Caco-2 (cell line): ENCODE data around the gene ATAD3B. TPM values are rescaled to one million over a fixed set of nuclear protein-coding genes. Genes with fewer than 3 reads are reported as not detected.
"Not testable (repeated sequence)": the region's sequence is repeated elsewhere in the genome, so short reads cannot be mapped to it uniquely, and the experiment has no call there.

Experiments
- BruUV-seq: library from RNA; stranded (reverse); fragments of 400-500 nt; replicated peaks from 2 replicates; lab custom pipeline; 2021; lab: Mats Ljungman, UMichigan
- CTCF ChIA-PET: fragments of 300-600 bp; sonication (Branson Sonifier 250); formaldehyde crosslinking; loops from one replicate; lab custom pipeline; 2022; ENCODE audit warnings: antibody characterized with exemption; lab: Charles Lee
- POLR2A ChIA-PET: fragments of 300-600 bp; sonication (Branson Sonifier 250); formaldehyde crosslinking; loops from one replicate; lab custom pipeline; 2022; ENCODE audit warnings: antibody characterized with exemption; lab: Charles Lee
- DNase-seq, 2 experiments: peaks; one replicate each; pipeline versions ENCODE4 v3.0.0 to v3.0.0-alpha.2; 2020 to 2022
- H3K27me3 ChIP-seq: replicated peaks from 2 replicates; pipeline ENCODE4 v1.6.0; 2011; ENCODE audit warnings: low read length; ENCODE audit not compliant: control insufficient read depth, insufficient read depth
- H3K36me3 ChIP-seq: 2 replicates; pipeline ENCODE4 v1.5.1; 2011; ENCODE audit warnings: low read length; ENCODE audit not compliant: control insufficient read depth, insufficient read depth
- H3K4me1 ChIP-seq: fragments of 250-450 bp; sonication (Bioruptor Pico); 2 replicates; pipeline ENCODE4 v1.5.1; 2020; ENCODE audit warnings: mild to moderate bottlenecking
- H3K4me3 ChIP-seq: 2 replicates; pipeline ENCODE4 v1.5.1; 2011; ENCODE audit warnings: low read depth, mild to moderate bottlenecking, control low read depth, low read length
- H3K9me3 ChIP-seq: fragments of 250-450 bp; sonication (Bioruptor Pico); 2 replicates; pipeline ENCODE4 v1.5.1; 2020; ENCODE audit warnings: mild to moderate bottlenecking, moderate library complexity
- H3K27ac Mint-ChIP-seq: one replicate; pipeline ENCODE4 v1.8.0; 2022; ENCODE audit warnings: mixed read lengths; ENCODE audit not compliant: unreplicated experiment
- H3K27me3 Mint-ChIP-seq: one replicate; pipeline ENCODE4 v1.8.0; 2022; ENCODE audit warnings: mixed read lengths; ENCODE audit not compliant: insufficient read depth, unreplicated experiment
- H3K36me3 Mint-ChIP-seq: one replicate; pipeline ENCODE4 v1.8.0; 2022; ENCODE audit warnings: mild to moderate bottlenecking, mixed read lengths; ENCODE audit not compliant: insufficient read depth, unreplicated experiment
- H3K4me1 Mint-ChIP-seq: one replicate; pipeline ENCODE4 v1.8.0; 2022; ENCODE audit warnings: low read depth, mixed read lengths; ENCODE audit not compliant: unreplicated experiment
- H3K4me3 Mint-ChIP-seq: one replicate; pipeline ENCODE4 v1.8.0; 2022; ENCODE audit warnings: mild to moderate bottlenecking, moderate library complexity, mixed read lengths; ENCODE audit not compliant: unreplicated experiment
- H3K9me3 Mint-ChIP-seq: one replicate; pipeline ENCODE4 v1.8.0; 2022; ENCODE audit warnings: mixed read lengths; ENCODE audit not compliant: unreplicated experiment
- CTCF ChIP-seq, 2 experiments: fragments of 200-600 bp in 1 of 2; IDR thresholded peaks; 1 replicate in 1 of 2; 2 replicates in 1 of 2; pipeline versions ENCODE4 v1.5.1 to v1.8.0; 2011 to 2022; ENCODE audit warnings: antibody characterized with exemption in 1 of 2, control low read depth in 1 of 2, inconsistent platforms in 1 of 2, low read depth in 1 of 2, low read length in 1 of 2, mild to moderate bottlenecking in 1 of 2, moderate library complexity in 1 of 2; ENCODE audit not compliant: insufficient read depth in 1 of 2, severe bottlenecking in 1 of 2, unreplicated experiment in 1 of 2
- intact Hi-C: fragments of 100-400 bp; cut with micrococcal nuclease; formaldehyde crosslinking; loops from one replicate; pipeline ENCODE4 v1.10.0; 2022; ENCODE audit not compliant: unreplicated experiment
- total RNA-seq: library from RNA; stranded (reverse); gene quantifications from 2 replicates; pipeline ENCODE4 v1.2.3, GENCODE V29; 2022

The ATAD3B gene
- total RNA-seq, 1 experiment from 2014 or later, result 48.1 TPM

- CTCF ChIA-PET, H3K27me3 Mint-ChIP-seq, H3K4me1 ChIP-seq, H3K4me3 ChIP-seq, H3K9me3 Mint-ChIP-seq, H3K27me3 ChIP-seq, intact Hi-C loops, H3K4me1 Mint-ChIP-seq, H3K4me3 Mint-ChIP-seq, DNase-seq, H3K27ac Mint-ChIP-seq, H3K9me3 ChIP-seq, H3K36me3 ChIP-seq, POLR2A ChIA-PET, BruUV-seq: not testable (repeated sequence)
- peaks cover 15% of the 10 kb centered on the region for H3K36me3 Mint-ChIP-seq
Measured at GRCh38 chr1:1516923-1517322, 45.4 kb downstream of the ATAD3B start.

- no peak overlapping the region for H3K27ac Mint-ChIP-seq
- Histone ChIP-seq H3K4me1 (no peaks in the 10 kb centered on the region), H3K27me3 (no peaks in the 10 kb centered on the region), H3K4me3 (no peak overlapping the region), H3K9me3 (no peaks in the 10 kb centered on the region), H3K36me3 (peaks cover 2% of the 10 kb centered on the region; the same call in 1 of the 2 replicates)
- BruUV-seq, result no TSS peak
- CTCF ChIA-PET, result no interaction called here
- no peaks in the 10 kb centered on the region for H3K9me3 Mint-ChIP-seq
- no peak overlapping the region for H3K4me3 Mint-ChIP-seq
- no peak for DNase-seq
- TF ChIP-seq CTCF (IDR thresholded peaks at IDR 0.05; ENCODE audit: insufficient read depth in 1 of 2, low read depth in 1 of 2, low read length in 1 of 2, severe bottlenecking in 1 of 2, unreplicated experiment in 1 of 2), result no peak
- H3K4me1 Mint-ChIP-seq, result no peaks in the 10 kb centered on the region
- H3K36me3 Mint-ChIP-seq, result peaks cover 15% of the 10 kb centered on the region
- POLR2A ChIA-PET, result no interaction called here
- intact Hi-C loops, result no loop called here
- no peaks in the 10 kb centered on the region for H3K27me3 Mint-ChIP-seq
Measured at GRCh38 chr1:1517973-1518620, 46.5 kb downstream of the ATAD3B start.

GRCh38 chr1:1518621-1519007 is 47.0 kb downstream of the ATAD3B start:
- H3K9me3 Mint-ChIP-seq, BruUV-seq, H3K4me1 Mint-ChIP-seq, POLR2A ChIA-PET, H3K36me3 ChIP-seq, H3K27me3 Mint-ChIP-seq, H3K9me3 ChIP-seq, H3K4me1 ChIP-seq, H3K27me3 ChIP-seq, DNase-seq, H3K4me3 ChIP-seq, H3K4me3 Mint-ChIP-seq, H3K27ac Mint-ChIP-seq, CTCF ChIA-PET, intact Hi-C loops: not testable (repeated sequence)
- H3K36me3 Mint-ChIP-seq, result peaks cover 17% of the 10 kb centered on the region

- H3K36me3 ChIP-seq, H3K4me3 ChIP-seq, BruUV-seq, CTCF ChIA-PET, POLR2A ChIA-PET, H3K9me3 ChIP-seq, intact Hi-C loops, DNase-seq, H3K27ac Mint-ChIP-seq, H3K4me1 ChIP-seq, H3K27me3 Mint-ChIP-seq, H3K27me3 ChIP-seq, H3K9me3 Mint-ChIP-seq, H3K4me3 Mint-ChIP-seq, H3K4me1 Mint-ChIP-seq: not testable (repeated sequence)
- H3K36me3 Mint-ChIP-seq, result peaks cover 18% of the 10 kb centered on the region
Measured at GRCh38 chr1:1519805-1520505, 48.4 kb downstream of the ATAD3B start.
